Posterior cingulate gyrus (tissue), 11 donors: Measurements from ENCODE around the gene TMEM14B.
"Not testable (repeated sequence)": the region's sequence is repeated elsewhere in the genome, so short reads cannot be mapped to it uniquely, and the experiment has no call there.

Experiments used
- DNase-seq, 10 donors: peaks; one replicate each; pipeline versions ENCODE4 v3.0.0 to v3.0.0-alpha.2; 2020 to 2021; ENCODE audit warnings: mixed read lengths in 3 of 10
- intact Hi-C: fragments of 100-400 bp; cut with DNase I; formaldehyde crosslinking; loops from one replicate; pipeline ENCODE4 v1.15.1; 2023

Gene TMEM14B

DNA sequence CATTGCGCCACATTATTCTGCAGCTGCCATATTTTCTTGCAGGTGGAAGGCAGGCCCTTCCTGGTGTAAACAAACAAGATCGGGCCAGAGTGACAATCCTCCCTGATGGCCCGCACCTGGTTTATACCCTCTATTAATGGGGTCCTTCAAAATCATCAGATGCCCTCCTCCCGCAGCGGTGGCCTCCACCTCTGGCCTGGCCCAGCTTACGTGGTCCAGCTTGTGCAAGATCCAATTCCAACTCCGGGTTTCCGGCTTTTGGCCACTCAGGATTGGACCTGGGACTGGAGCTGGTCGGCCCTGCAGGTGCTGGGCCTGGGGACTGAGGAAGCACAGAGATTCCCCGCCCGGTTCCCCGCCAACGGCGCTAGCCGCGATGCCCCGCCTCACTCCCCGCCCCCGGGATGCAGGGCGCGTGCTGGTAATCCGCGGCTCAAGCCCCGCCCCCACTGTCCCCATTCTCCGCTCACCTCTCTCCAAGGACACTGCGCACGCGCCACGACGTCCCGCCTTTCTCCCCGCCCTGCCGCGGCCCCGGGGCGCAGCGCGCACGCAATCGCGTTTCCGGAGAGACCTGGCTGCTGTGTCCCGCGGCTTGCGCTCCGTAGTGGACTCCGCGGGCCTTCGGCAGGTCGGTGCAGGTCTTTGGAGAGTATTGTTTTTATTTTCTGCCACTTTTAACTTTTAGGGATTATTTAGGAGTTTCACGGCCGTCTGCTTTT, at the start of gene TMEM14B:
TSS of gene TMEM14B (plus strand) at position 555 of the 722 bp plus-strand sequence. CDS start 1,441 bp downstream, outside the sequence.
- peak; percentile 98 to 100 (median 100) for DNase-seq

GRCh38 chr6:10713962-10714361, 33.6 kb upstream of the TMEM14B start:
- intact Hi-C loops, result no loop called here

More for the DNA sequence above, at the start of gene TMEM14B:
- intact Hi-C loops, result loop anchor here (1.0 to 10.0 kb wide), 3 partner anchors 25 to 233 kb away; partner anchors contain the start of genes C6orf52 and PAK1IP1

GRCh38 chr6:10719296-10719963, 28.2 kb upstream of the TMEM14B start:
- DNase-seq, result no peak
- intact Hi-C loops, result no loop called here

More at GRCh38 chr6:10713962-10714361, 33.6 kb upstream of the TMEM14B start:
- DNase-seq, result no peak

- intact Hi-C loops, result no loop called here
- no peak for DNase-seq
These were observed 27.7 kb upstream of the TMEM14B start for GRCh38 chr6:10719964-10720264.

GRCh38 chr6:10720265-10720959, 27.2 kb upstream of the TMEM14B start:
- peak in 5 of 10 donors; percentile 22 to 90 (median 32) for DNase-seq
- intact Hi-C loops, result no loop called here

- intact Hi-C loops, DNase-seq: not testable (repeated sequence)
These were observed 26.4 kb upstream of the TMEM14B start for GRCh38 chr6:10720960-10721849.

DNA sequence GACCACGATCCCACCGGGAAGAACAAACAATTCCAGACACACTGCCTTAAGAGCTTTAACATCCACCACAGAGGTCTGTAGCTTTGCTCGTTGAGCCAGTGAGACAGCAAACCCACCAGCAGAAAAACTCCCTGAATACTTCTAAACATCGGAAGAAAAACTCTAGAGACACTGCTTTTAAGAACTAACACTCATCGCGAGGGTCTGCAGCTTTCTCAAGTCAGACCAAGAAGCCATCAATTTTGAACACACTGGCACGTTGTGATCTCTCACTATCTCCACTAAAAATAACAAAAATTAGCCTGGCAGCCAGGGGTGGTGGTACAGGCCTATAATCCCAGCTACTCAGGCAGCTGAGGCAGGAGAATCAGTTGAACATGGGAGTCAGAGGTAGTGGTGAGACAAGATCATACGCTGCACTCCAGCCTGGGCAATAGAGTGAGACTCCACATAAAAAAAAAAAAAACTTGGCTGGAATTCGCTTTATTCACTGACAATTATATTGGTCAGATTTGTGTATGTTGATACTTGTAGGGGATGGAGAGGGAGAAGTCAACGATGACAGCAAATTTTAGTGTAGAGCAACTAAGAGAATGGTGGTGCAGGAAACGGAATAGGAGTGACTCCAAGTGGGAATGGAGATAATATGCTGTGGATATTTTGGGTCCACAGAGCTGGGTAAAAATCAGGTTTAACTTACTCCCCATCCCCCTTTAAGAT, 25.6 kb upstream of the TMEM14B start:
- intact Hi-C loops, result loop anchor here (1.0 kb wide), 1 partner anchor 25 kb away; the partner anchor contains the start of gene TMEM14B

DNA sequence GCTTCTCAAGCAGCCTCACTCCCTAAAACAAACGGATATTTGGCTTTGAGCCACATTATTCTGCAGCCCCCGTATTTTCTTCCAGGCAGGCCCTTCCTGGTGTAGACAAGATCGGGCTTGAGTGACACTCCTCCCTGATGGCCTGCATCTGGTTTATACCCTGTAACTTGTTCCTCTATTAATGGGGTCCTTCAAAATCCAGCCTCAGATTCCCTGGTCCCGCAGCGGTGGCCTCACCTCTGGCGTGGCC, 25.1 kb upstream of the TMEM14B start:
- DNase-seq, result no peak
- intact Hi-C loops, result loop anchor here (1.0 kb wide), 1 partner anchor 25 kb away; the partner anchor contains the start of gene TMEM14B

More for the DNA sequence above, 25.6 kb upstream of the TMEM14B start:
- no peak for DNase-seq

- intact Hi-C loops, result loop anchor here (1.0 kb wide), 2 partner anchors 24 to 29 kb away; partner anchors contain the start of genes C6orf52, PAK1IP1 and TMEM14B
- DNase-seq, result peak; percentile 94 to 100 (median 98)
These were observed 24.6 kb upstream of the TMEM14B start, which contains the start of gene TMEM14C for GRCh38 chr6:10722820-10723566. Gene TMEM14C (plus strand): TSS chr6:10723070. CDS start chr6:10724614, 1,544 bp downstream.

- DNase-seq, result peak in 1 of 10 donors; percentile 4
- intact Hi-C loops, result loop anchor here (1.0 kb wide), 1 partner anchor 29 kb away; the partner anchor contains the start of genes C6orf52 and PAK1IP1
These were observed 24.1 kb upstream of the TMEM14B start for GRCh38 chr6:10723567-10723881.

- intact Hi-C loops, result no loop called here
- no peak for DNase-seq
These were observed 22.6 kb upstream of the TMEM14B start for GRCh38 chr6:10725044-10725443.

DNA sequence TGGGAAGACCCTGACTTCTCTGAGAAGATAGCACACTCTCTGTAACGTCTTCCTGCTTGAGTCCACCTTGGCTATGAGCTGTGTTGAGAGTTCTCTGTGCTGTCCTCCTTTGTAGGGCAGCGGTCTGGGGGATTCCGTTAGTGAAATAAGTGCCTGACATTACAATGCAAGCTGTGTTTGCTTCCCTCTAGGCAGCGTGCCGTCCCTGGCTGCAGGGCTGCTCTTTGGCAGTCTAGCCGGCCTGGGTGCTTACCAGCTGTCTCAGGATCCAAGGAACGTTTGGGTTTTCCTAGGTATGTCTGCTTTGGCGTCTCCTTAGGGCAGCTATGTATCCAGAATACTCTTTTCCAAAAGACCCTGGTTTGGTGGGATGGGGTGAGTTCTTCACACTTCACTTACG, 21.9 kb upstream of the TMEM14B start:
- intact Hi-C loops, result no loop called here
- peak in 6 of 10 donors; percentile 14 to 85 (median 46) for DNase-seq

DNA sequence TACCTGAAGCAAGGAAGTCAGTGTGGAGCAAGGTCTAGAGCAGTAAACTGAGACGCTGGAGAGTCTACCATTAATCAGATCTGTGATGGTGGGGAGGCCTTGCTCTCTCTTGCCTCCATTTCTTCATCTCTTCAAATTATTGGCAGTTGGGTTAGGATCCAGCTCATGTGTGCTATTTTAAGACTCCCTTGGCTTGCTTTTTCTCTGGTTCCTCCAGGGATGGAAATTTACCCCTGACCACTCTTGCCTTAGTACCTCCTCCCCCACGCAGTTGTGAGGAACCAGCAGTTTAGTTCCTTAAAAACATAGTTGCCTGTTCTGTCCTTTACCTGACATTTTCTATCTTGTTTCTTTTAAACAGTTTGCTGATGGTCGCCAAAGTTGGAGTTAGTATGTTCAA, 17.4 kb upstream of the TMEM14B start:
- intact Hi-C loops, result no loop called here
- peak in 1 of 10 donors; percentile 61 for DNase-seq

- intact Hi-C loops, result no loop called here
- no peak for DNase-seq
These were observed 14.4 kb upstream of the TMEM14B start for GRCh38 chr6:10733151-10733715.

GRCh38 chr6:10733863-10734262, 13.7 kb upstream of the TMEM14B start:
- DNase-seq, result no peak
- intact Hi-C loops, result no loop called here

DNA sequence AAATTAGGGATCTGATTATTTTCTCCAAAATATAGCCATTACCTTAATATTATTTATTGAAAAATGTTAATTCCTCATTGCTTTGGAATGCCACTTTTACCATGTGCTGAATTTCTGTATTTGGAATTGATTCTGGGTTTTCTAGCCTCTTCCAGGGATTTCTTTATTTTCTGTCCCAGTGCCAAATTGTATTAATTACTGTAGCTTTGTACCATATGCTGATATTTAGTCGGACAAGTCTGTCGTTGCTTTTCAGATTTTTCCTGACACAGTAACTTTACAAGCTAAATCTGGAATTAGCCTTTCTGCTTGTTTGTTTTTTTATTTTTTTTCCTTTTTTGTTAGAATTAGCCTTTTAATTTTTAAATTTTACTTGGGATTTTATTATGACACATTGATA, 10.9 kb upstream of the TMEM14B start:
- DNase-seq, result no peak
- intact Hi-C loops, result no loop called here

GRCh38 chr6:10740061-10740460, 7.5 kb upstream of the TMEM14B start:
- intact Hi-C loops, result loop anchor here (10.0 kb wide), 1 partner anchor 225 kb away; no protein-coding TSS in a partner anchor

DNA sequence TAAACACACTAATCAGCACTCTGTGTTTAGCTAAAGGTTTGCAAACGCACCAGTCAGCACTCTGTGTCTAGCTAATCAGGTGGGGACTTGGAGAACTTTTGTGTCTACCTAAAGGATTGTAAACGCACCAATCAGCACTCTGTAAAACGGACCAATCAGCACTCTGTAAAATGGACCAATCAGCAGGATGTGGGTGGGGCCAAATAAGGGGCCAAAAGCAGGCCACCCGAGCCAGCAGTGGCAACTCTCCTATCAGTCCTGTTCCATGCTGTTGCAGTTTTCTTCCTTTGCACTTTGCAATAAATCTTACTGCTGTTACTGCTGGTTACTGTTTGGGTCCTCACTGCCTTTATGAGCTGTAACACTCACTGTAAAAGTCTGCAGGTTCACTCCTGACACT, 6.0 kb upstream of the TMEM14B start:
- intact Hi-C loops, result loop anchor here (10.0 kb wide), 1 partner anchor 227 kb away; no protein-coding TSS in a partner anchor
- peak in 1 of 10 donors; percentile 11 for DNase-seq

More at GRCh38 chr6:10740061-10740460, 7.5 kb upstream of the TMEM14B start:
- no peak for DNase-seq
